CD8-positive, alpha-beta memory T cell (primary cell): ENCODE data around the gene PHACTR3. TPM values are rescaled to one million over a fixed set of nuclear protein-coding genes. Genes with fewer than 3 reads are reported as not detected.

Experiments used
- CTCF ChIA-PET: fragments of 350-600 bp; sonication (Branson Sonifier 250); formaldehyde crosslinking; loops from one replicate; lab custom pipeline; 2021; ENCODE audit warnings: antibody characterized with exemption; lab: Charles Lee
- POLR2A ChIA-PET: fragments of 350-600 bp; sonication (Branson Sonifier 250); formaldehyde crosslinking; loops from one replicate; lab custom pipeline; 2021; ENCODE audit warnings: antibody characterized with exemption; lab: Charles Lee
- DNase-seq, 5 donors: peaks; one replicate each; pipeline versions ENCODE4 v3.0.0 to v3.0.0-alpha.2; 2020 to 2022; ENCODE audit warnings: mixed read lengths in 1 of 5
- H3K27ac ChIP-seq: one replicate; pipeline ENCODE4 v1.7.0; 2013; ENCODE audit warnings: low read depth, mild to moderate bottlenecking, low read length, moderate library complexity
- H3K27me3 ChIP-seq: 2 replicates; pipeline ENCODE4 v1.7.0; 2013; ENCODE audit warnings: low read length, mild to moderate bottlenecking; ENCODE audit not compliant: insufficient read depth, poor library complexity, severe bottlenecking
- H3K36me3 ChIP-seq: 2 replicates; pipeline ENCODE4 v1.7.0; 2013; ENCODE audit warnings: mild to moderate bottlenecking, low read length, moderate library complexity; ENCODE audit not compliant: insufficient read depth
- H3K4me1 ChIP-seq: 2 replicates; pipeline ENCODE4 v1.7.0; 2013; ENCODE audit warnings: mild to moderate bottlenecking, low read length, moderate library complexity; ENCODE audit not compliant: insufficient read depth
- H3K4me3 ChIP-seq: 2 replicates; pipeline ENCODE4 v1.7.0; 2013; ENCODE audit warnings: mild to moderate bottlenecking, low read length
- H3K9me3 ChIP-seq: 2 replicates; pipeline ENCODE4 v1.7.0; 2013; ENCODE audit warnings: mild to moderate bottlenecking, low read length
- H3K27ac Mint-ChIP-seq, 8 donors: one replicate each; pipeline ENCODE4 v1.8.0; 2020 to 2021; ENCODE audit warnings: mixed read lengths in 8 of 8, mild to moderate bottlenecking in 6 of 8, inconsistent platforms in 3 of 8, moderate library complexity in 3 of 8
- H3K27me3 Mint-ChIP-seq, 2 donors: one replicate each; pipeline ENCODE4 v1.8.0; 2020 to 2021; ENCODE audit warnings: mixed read lengths in 2 of 2, mild to moderate bottlenecking in 1 of 2, moderate library complexity in 1 of 2
- H3K36me3 Mint-ChIP-seq, 3 donors: one replicate each; pipeline ENCODE4 v1.8.0; 2020 to 2021; ENCODE audit warnings: mixed read lengths in 3 of 3, inconsistent platforms in 1 of 3, mild to moderate bottlenecking in 1 of 3
- H3K4me1 Mint-ChIP-seq, 3 donors: one replicate each; pipeline ENCODE4 v1.8.0; 2020 to 2021; ENCODE audit warnings: mixed read lengths in 3 of 3, inconsistent platforms in 1 of 3, mild to moderate bottlenecking in 1 of 3
- H3K4me3 Mint-ChIP-seq, 7 donors: one replicate each; pipeline ENCODE4 v1.8.0; 2020 to 2021; ENCODE audit warnings: mixed read lengths in 7 of 7, mild to moderate bottlenecking in 6 of 7, moderate library complexity in 4 of 7, inconsistent platforms in 2 of 7
- H3K9me3 Mint-ChIP-seq, 5 donors: one replicate each; pipeline ENCODE4 v1.8.0; 2020 to 2022; ENCODE audit warnings: mixed read lengths in 5 of 5, mild to moderate bottlenecking in 3 of 5, moderate library complexity in 2 of 5, inconsistent platforms in 1 of 5
- polyA plus RNA-seq: library from polyadenylated mRNA; unstranded; fragments of 300-500 nt; fragmentation: Illumina TruSeq; gene quantifications from one replicate; pipeline ENCODE4 v1.2.3, GENCODE V29; 2021
- total RNA-seq, 2 experiments: library from RNA; stranded (reverse); gene quantifications; one replicate each; pipeline ENCODE4 v1.2.3, GENCODE V29; 2021

Gene PHACTR3
- total and polyA plus RNA-seq, 3 experiments from 2014 or later: not detected

DNA sequence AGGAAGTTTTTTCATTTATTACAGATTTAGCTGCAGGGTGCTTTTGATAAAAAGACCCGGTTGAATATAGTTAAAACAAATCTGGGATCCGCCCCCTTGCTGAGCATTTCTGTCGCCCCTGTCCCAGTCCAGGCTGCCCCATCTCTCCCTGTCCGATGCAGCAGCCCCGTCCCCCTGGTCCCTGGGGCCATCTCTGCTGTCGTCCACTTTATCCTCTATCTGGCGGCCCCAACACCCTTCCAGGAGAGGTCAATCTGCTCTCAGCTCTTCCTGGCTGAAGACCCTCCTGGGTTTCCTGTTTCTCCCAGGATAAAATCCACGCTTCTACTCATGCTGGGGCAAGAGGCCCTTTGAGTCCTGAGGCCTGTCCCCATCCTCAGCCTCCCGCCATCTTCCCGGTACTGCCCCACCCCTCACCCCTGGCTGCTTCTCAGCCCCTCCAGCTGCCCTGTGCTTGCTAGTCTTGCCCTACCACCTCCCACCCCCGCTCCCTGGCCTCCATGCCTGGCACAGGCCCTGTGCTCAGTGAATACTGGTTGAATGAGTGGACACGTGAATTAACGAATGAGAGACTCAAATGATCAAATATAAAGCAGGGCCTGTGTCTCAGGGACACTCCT is 16.0 kb upstream of the PHACTR3 start:
- H3K9me3 Mint-ChIP-seq: no peaks in the 10 kb centered on the region
- ChIA-PET CTCF (no interaction called here), POLR2A (no interaction called here)
- H3K27ac ChIP-seq: no peak overlapping the region
- H3K4me3 Mint-ChIP-seq: no peak overlapping the region
- H3K36me3 ChIP-seq: no peaks in the 10 kb centered on the region
- no peak overlapping the region for H3K4me3 ChIP-seq
- no peak overlapping the region for H3K27ac Mint-ChIP-seq
- peaks cover 7 to 12% of the 10 kb centered on the region in 2 donors for H3K27me3 Mint-ChIP-seq
- no peaks in the 10 kb centered on the region for H3K27me3 ChIP-seq
- no peaks in the 10 kb centered on the region for H3K4me1 ChIP-seq
- H3K36me3 Mint-ChIP-seq: no peaks in the 10 kb centered on the region
- no peaks in the 10 kb centered on the region for H3K4me1 Mint-ChIP-seq
- DNase-seq: no peak
- H3K9me3 ChIP-seq: no peaks in the 10 kb centered on the region

DNA sequence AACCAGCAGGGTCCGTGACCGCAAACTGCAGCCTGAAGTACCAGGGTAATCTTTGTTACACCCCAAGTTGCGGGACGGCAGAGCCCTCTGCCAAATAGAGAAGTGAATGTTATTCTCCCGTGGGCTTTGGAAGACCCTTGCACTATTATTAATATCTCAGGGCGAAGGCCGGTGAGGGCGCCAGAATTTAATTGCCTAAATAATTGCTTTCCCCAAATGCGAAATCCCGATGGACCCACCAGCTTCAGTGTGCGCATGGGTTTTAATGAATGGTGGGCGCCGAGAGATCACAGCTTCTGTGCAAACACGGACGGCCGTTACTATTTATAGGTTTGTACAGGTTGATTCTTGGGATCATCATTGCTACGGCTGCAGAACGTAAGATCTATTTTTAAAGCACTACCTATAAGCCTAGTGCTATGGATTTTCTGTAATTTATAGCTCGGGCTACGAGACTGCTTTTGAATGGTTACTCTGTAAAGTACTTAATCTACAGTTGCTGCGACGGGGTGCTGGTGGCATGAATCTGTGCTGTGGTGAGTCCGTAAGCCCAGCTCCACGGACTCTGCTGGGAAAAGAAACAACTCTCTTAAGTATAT is 15.2 kb upstream of the PHACTR3 start:
- Mint-ChIP-seq H3K9me3 (no peaks in the 10 kb centered on the region), H3K27ac (no peak overlapping the region), H3K27me3 (peaks cover 7 to 12% of the 10 kb centered on the region in 2 donors), H3K36me3 (no peaks in the 10 kb centered on the region), H3K4me3 (no peak overlapping the region), H3K4me1 (no peaks in the 10 kb centered on the region)
- H3K9me3 ChIP-seq: no peaks in the 10 kb centered on the region
- H3K27ac ChIP-seq: no peak overlapping the region
- H3K36me3 ChIP-seq: no peaks in the 10 kb centered on the region
- no peaks in the 10 kb centered on the region for H3K27me3 ChIP-seq
- no peak for DNase-seq
- ChIA-PET CTCF (no interaction called here), POLR2A (no interaction called here)
- H3K4me3 ChIP-seq: no peak overlapping the region
- H3K4me1 ChIP-seq: no peaks in the 10 kb centered on the region

DNA sequence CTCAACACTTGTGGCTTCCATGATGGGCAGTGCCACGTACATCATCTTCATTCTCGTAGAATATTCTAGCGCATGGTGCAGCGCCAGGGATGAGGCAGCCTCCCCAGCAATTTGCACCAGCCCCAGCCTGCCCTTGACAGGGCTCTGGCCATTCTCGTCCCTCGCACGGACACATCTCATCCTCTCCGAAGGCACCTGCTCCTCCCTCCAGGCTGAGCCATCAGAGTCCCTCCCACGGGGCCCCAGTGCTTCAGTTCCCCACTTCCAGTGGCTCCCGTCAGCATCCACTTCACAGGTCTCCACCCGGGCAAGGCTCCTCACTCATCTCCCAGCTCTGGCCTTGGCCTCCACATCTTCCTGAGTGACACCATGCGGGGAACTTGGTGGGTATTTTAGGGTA is 13.3 kb upstream of the PHACTR3 start:
- ChIA-PET CTCF (no interaction called here), POLR2A (no interaction called here)
- Histone ChIP-seq H3K36me3 (no peaks in the 10 kb centered on the region), H3K27ac (no peak overlapping the region), H3K4me1 (no peaks in the 10 kb centered on the region), H3K27me3 (no peaks in the 10 kb centered on the region), H3K9me3 (no peaks in the 10 kb centered on the region), H3K4me3 (no peak overlapping the region)
- H3K4me1 Mint-ChIP-seq: no peaks in the 10 kb centered on the region
- H3K4me3 Mint-ChIP-seq: no peak overlapping the region
- peaks cover 8 to 18% of the 10 kb centered on the region in 2 donors for H3K27me3 Mint-ChIP-seq
- DNase-seq: no peak
- no peaks in the 10 kb centered on the region for H3K9me3 Mint-ChIP-seq
- H3K27ac Mint-ChIP-seq: no peak overlapping the region
- H3K36me3 Mint-ChIP-seq: no peaks in the 10 kb centered on the region

DNA sequence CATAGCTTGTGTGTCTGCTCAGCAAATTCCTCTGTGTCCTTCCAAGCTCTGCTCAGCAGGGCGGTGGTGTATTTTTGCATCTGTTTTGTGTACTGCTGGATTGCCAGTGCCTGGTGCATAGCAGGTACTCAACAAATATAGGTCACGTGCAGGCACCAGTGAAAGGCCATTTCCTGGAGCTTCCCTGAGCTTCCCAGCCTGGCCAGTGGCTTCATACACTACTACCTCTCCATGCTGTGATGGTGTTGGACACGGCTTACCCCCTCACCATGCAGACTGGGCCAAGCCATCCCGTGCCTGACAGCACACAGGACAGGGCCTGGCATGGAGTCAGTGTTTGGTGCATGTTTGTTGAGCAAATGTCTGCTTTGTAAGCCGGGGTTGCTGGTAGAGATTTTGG is 7.7 kb upstream of the PHACTR3 start:
- ChIA-PET CTCF (no interaction called here), POLR2A (no interaction called here)
- no peak overlapping the region for H3K27ac ChIP-seq
- H3K27me3 ChIP-seq: no peaks in the 10 kb centered on the region
- Mint-ChIP-seq H3K27ac (no peak overlapping the region), H3K4me1 (peaks cover 3 to 5% (median 4%) of the 10 kb centered on the region in 3 donors), H3K27me3 (peaks cover 12 to 46% of the 10 kb centered on the region in 2 donors), H3K9me3 (no peaks in the 10 kb centered on the region), H3K4me3 (no peak overlapping the region), H3K36me3 (no peaks in the 10 kb centered on the region)
- no peaks in the 10 kb centered on the region for H3K9me3 ChIP-seq
- H3K4me1 ChIP-seq: no peaks in the 10 kb centered on the region
- no peaks in the 10 kb centered on the region for H3K36me3 ChIP-seq
- DNase-seq: no peak
- no peak overlapping the region for H3K4me3 ChIP-seq

DNA sequence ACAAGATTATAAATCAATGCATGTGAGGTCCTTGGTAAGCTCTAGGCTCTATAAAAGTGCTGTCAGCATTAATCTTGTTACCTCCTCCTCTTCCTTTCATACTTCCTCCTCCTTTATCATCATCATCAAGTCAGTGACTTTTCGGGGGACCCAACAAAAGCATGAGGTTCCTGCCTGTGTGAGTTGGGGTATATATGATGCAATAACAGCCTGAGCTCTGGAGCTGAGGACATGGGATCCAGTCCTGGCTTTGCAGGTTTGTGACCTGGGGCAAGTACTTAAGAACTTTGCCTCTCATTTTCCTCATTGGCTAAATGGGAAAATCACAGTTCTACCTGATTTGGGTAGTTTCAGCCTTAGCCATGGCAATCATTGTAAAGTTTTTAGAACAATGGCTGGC is 7.1 kb upstream of the PHACTR3 start:
- Mint-ChIP-seq H3K9me3 (no peaks in the 10 kb centered on the region), H3K27me3 (peaks cover 15 to 52% of the 10 kb centered on the region in 2 donors), H3K27ac (no peak overlapping the region), H3K4me1 (peaks cover 3 to 5% (median 4%) of the 10 kb centered on the region in 3 donors), H3K4me3 (no peak overlapping the region), H3K36me3 (no peaks in the 10 kb centered on the region)
- Histone ChIP-seq H3K4me1 (no peaks in the 10 kb centered on the region), H3K27me3 (no peaks in the 10 kb centered on the region), H3K9me3 (no peaks in the 10 kb centered on the region), H3K36me3 (no peaks in the 10 kb centered on the region), H3K27ac (no peak overlapping the region), H3K4me3 (no peak overlapping the region)
- CTCF ChIA-PET: no interaction called here
- POLR2A ChIA-PET: no interaction called here
- no peak for DNase-seq

DNA sequence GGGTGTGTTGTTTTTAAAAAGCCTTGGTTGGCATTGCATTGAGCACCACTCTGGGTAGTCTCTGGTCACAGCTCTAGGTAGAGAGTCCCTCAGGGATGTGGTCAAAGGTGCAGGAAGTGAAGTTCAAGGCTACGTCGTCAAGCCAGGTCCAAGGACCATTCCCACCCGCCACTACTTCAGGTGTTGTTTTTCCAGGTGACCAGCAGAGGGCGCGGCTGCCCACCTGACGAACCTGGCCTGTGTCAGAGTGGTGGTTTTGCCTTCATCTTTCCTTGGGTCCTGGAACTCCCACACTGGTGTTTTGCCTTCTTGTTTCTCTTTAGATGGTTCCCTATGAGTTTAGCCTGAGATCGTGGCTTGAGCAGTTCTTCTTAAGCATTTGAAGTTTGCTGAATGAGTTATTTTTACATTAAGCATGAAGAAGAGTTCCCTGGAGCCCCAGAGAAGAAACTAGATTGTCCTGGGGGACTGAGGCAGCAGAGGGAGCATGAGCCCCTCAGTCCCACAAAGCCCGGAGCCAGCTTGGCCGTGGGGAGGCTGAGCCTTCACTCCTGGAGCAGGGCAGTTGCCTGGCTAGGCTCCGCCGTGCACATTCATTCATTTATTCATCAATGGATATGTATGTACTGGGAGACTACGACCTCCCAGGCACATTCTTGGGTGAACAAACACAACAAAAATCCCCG is 5.6 kb upstream of the PHACTR3 start:
- Histone ChIP-seq H3K4me3 (no peak overlapping the region), H3K27me3 (no peaks in the 10 kb centered on the region), H3K9me3 (no peaks in the 10 kb centered on the region), H3K4me1 (no peaks in the 10 kb centered on the region), H3K36me3 (no peaks in the 10 kb centered on the region), H3K27ac (no peak overlapping the region)
- no peaks in the 10 kb centered on the region for H3K9me3 Mint-ChIP-seq
- H3K4me1 Mint-ChIP-seq: peaks cover 3 to 5% (median 4%) of the 10 kb centered on the region in 3 donors
- DNase-seq: no peak
- ChIA-PET POLR2A (no interaction called here), CTCF (interaction anchor here (0.5 to 0.7 kb wide), 2 partner anchors 27 to 39 kb away, joined by 3 read pairs; no protein-coding TSS in a partner anchor)
- H3K27ac Mint-ChIP-seq: peak overlapping the region in 1 of 8 donors; percentile 48
- no peaks in the 10 kb centered on the region for H3K36me3 Mint-ChIP-seq
- no peak overlapping the region for H3K4me3 Mint-ChIP-seq
- H3K27me3 Mint-ChIP-seq: peaks cover 24 to 66% of the 10 kb centered on the region in 2 donors

DNA sequence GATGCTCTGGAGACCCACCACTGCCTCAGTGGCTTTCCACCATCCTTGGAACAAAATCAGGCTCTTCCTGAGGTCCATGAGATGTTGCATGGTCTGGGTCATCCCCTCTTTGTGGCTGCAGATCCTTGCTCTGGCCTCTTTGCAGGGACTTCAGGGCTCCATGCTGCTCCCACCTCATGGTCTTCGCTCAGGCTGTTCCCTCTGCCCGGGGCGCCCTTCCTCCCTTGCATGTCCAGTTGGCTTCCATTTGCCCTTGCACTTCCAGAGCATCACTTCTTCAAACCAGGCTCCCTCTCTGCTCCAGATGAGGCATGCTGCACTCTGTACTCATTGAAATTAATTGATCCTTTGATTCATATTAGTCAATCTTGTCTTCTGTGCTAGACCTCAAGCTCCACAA is 4.4 kb upstream of the PHACTR3 start:
- no peaks in the 10 kb centered on the region for H3K9me3 ChIP-seq
- no peak overlapping the region for H3K4me3 ChIP-seq
- ChIA-PET POLR2A (no interaction called here), CTCF (no interaction called here)
- DNase-seq: no peak
- H3K36me3 Mint-ChIP-seq: no peaks in the 10 kb centered on the region
- H3K27ac ChIP-seq: no peak overlapping the region
- H3K9me3 Mint-ChIP-seq: no peaks in the 10 kb centered on the region
- H3K4me1 ChIP-seq: no peaks in the 10 kb centered on the region
- no peaks in the 10 kb centered on the region for H3K27me3 ChIP-seq
- H3K4me3 Mint-ChIP-seq: no peak overlapping the region
- no peaks in the 10 kb centered on the region for H3K36me3 ChIP-seq
- no peak overlapping the region for H3K27ac Mint-ChIP-seq
- peaks cover 24 to 69% of the 10 kb centered on the region in 2 donors for H3K27me3 Mint-ChIP-seq
- peaks cover 3 to 5% (median 4%) of the 10 kb centered on the region in 3 donors for H3K4me1 Mint-ChIP-seq

DNA sequence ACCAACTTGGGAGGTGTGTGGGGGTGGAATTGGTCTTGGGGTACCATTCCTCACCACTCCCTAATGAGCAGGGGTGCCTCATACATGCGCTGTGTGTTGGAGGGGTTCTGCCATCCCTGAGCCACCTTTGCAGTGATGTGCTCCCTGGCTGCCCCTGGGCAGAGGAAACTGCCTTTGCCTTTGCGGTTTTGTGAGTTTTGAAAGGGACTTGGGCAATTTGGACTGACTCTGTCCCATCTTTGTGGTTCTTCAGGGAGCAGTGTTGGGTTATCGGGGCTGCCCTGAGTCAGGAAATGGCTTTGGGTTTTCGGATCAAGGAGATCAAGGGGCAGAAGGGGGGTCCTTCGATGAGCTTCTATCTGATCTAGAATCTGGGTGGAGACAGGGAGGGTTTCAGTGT is 3.9 kb upstream of the PHACTR3 start:
- peaks cover 3 to 5% (median 4%) of the 10 kb centered on the region in 3 donors for H3K4me1 Mint-ChIP-seq
- H3K27me3 ChIP-seq: no peaks in the 10 kb centered on the region
- no peak overlapping the region for H3K4me3 Mint-ChIP-seq
- H3K27ac ChIP-seq: no peak overlapping the region
- H3K27ac Mint-ChIP-seq: no peak overlapping the region
- H3K36me3 Mint-ChIP-seq: no peaks in the 10 kb centered on the region
- H3K9me3 Mint-ChIP-seq: no peaks in the 10 kb centered on the region
- ChIA-PET CTCF (no interaction called here), POLR2A (no interaction called here)
- DNase-seq: no peak
- H3K4me1 ChIP-seq: no peaks in the 10 kb centered on the region
- H3K9me3 ChIP-seq: no peaks in the 10 kb centered on the region
- H3K4me3 ChIP-seq: no peak overlapping the region
- H3K36me3 ChIP-seq: no peaks in the 10 kb centered on the region
- peaks cover 24 to 68% of the 10 kb centered on the region in 2 donors for H3K27me3 Mint-ChIP-seq
